Gastroesophageal sphincter (tissue), 4 donors: Measurements from ENCODE around the gene GOLT1B. TPM values are rescaled to one million over a fixed set of nuclear protein-coding genes. Genes with fewer than 3 reads are reported as not detected.

Source experiments
- ATAC-seq: fragments of 150-250 bp; one replicate; pipeline ENCODE4 v1.9.1; 2016; ENCODE audit warnings: mild to moderate bottlenecking, moderate library complexity
- H3K27ac ChIP-seq, 4 donors: fragments of 200-600 bp; sonication (generic) in 3 of 4; 1 replicate in 3 of 4; 2 replicates in 1 of 4; pipeline ENCODE4 v1.5.1; 2016 to 2019
- H3K27me3 ChIP-seq: fragments of 200-600 bp; sonication (generic); one replicate; pipeline ENCODE4 v1.5.1; 2019
- H3K36me3 ChIP-seq, 2 donors: fragments of 200-600 bp; sonication (generic); one replicate each; pipeline ENCODE4 v1.5.1; 2019; ENCODE audit warnings: control low read depth in 1 of 2
- H3K4me1 ChIP-seq, 3 donors: fragments of 200-600 bp; sonication (generic); 1 replicate in 2 of 3; 2 replicates in 1 of 3; pipeline ENCODE4 v1.5.1; 2016 to 2019; ENCODE audit warnings: control low read depth in 2 of 3
- H3K4me3 ChIP-seq, 2 donors: fragments of 200-600 bp; sonication (generic); one replicate each; pipeline ENCODE4 v1.5.1; 2019; ENCODE audit warnings: mild to moderate bottlenecking in 1 of 2, moderate library complexity in 1 of 2
- H3K9me3 ChIP-seq, 3 donors: fragments of 200-600 bp; sonication (generic); one replicate each; pipeline ENCODE4 v1.5.1; 2017 to 2019; ENCODE audit warnings: control low read depth in 2 of 3
- EP300 ChIP-seq: sonication (generic); formaldehyde crosslinking; IDR thresholded peaks from one replicate; pipeline ENCODE4 v1.6.1; 2017; ENCODE audit warnings: antibody characterized with exemption, mild to moderate bottlenecking
- POLR2A ChIP-seq, 2 donors: fragments of 450-650 bp; IDR thresholded peaks; one replicate each; pipeline ENCODE4 v1.6.1; 2017; ENCODE audit warnings: antibody characterized with exemption in 2 of 2, mild to moderate bottlenecking in 2 of 2, moderate library complexity in 1 of 2
- POLR2AphosphoS5 ChIP-seq: sonication (generic); formaldehyde crosslinking; IDR thresholded peaks from one replicate; pipeline ENCODE4 v1.6.1; 2017; ENCODE audit warnings: antibody characterized with exemption
- WGBS, 2 donors: methylation state at CpG; one replicate each; pipeline ENCODE4 v1.1.5; 2018; ENCODE audit warnings: low coverage in 1 of 2; 5-methylcytosine and 5-hydroxymethylcytosine counted together
- total RNA-seq, 4 donors: library from RNA; depleted of rRNA; stranded (reverse); fragments of >200 nt; gene quantifications; one replicate each; pipeline ENCODE4 v1.1.0, GENCODE V29; 2016
- TF ChIP-seq, protein P1 (sequence below), 4 experiments: fragments of 200-600 bp in 2 of 4; fragments of 450-650 bp in 2 of 4; sonication (generic) in 1 of 4; IDR thresholded peaks; one replicate each; pipeline ENCODE4 v1.5.1; 2017 to 2019; ENCODE audit warnings: antibody characterized with exemption in 4 of 4, mild to moderate bottlenecking in 2 of 4, moderate library complexity in 2 of 4

The GOLT1B gene
- total RNA-seq, 4 donors from 2014 or later, result 16.9 to 24.4 (median 20.9) TPM

DNA sequence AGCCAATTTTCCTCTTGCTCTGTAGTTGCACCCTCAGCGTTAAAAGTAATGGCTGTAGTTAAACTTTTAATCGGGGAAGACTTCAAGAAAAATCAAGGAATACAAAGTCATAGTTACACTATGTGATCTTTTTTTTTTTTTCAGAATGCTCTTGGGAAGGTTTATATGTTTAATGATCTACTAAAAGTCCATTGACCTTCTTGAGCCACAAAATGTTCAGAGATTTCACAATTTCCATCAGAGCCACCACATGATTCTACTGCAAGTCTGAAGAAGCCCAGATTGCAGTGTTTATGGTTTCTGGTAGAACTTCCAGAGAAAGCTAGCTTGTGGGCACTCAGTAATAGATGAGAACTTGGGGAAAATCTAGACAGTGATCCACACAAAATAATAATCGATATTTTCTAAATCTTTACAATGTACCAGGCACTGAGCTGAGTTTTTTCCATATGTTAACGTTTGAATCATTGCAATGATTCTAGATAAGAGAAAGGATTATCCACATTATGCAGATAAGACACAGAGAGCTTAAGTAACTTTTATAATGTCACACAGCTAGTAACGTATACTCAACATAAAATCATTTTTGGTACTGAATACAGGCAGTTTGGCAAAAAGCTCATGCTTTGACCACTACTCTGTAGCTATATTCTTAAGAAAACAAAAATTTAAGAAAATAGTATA, 64.8 kb downstream of the GOLT1B start:
- Histone ChIP-seq H3K4me3 (no peak overlapping the region), H3K27ac (no peak overlapping the region), H3K36me3 (no peaks in the 10 kb centered on the region), H3K27me3 (no peaks in the 10 kb centered on the region), H3K4me1 (no peaks in the 10 kb centered on the region), H3K9me3 (no peaks in the 10 kb centered on the region)
- TF ChIP-seq POLR2A (IDR thresholded peaks at IDR 0.05), result no peak
- TF ChIP-seq EP300, result no peak
- TF ChIP-seq, protein P1, sequence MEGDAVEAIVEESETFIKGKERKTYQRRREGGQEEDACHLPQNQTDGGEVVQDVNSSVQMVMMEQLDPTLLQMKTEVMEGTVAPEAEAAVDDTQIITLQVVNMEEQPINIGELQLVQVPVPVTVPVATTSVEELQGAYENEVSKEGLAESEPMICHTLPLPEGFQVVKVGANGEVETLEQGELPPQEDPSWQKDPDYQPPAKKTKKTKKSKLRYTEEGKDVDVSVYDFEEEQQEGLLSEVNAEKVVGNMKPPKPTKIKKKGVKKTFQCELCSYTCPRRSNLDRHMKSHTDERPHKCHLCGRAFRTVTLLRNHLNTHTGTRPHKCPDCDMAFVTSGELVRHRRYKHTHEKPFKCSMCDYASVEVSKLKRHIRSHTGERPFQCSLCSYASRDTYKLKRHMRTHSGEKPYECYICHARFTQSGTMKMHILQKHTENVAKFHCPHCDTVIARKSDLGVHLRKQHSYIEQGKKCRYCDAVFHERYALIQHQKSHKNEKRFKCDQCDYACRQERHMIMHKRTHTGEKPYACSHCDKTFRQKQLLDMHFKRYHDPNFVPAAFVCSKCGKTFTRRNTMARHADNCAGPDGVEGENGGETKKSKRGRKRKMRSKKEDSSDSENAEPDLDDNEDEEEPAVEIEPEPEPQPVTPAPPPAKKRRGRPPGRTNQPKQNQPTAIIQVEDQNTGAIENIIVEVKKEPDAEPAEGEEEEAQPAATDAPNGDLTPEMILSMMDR (IDR thresholded peaks at IDR 0.05), result no peak
- TF ChIP-seq POLR2AphosphoS5, result no peak
- ATAC-seq, result no peak
- 76 to 92% methylated on average over 5 of the region's 5 CpGs for WGBS, 2 donors

DNA sequence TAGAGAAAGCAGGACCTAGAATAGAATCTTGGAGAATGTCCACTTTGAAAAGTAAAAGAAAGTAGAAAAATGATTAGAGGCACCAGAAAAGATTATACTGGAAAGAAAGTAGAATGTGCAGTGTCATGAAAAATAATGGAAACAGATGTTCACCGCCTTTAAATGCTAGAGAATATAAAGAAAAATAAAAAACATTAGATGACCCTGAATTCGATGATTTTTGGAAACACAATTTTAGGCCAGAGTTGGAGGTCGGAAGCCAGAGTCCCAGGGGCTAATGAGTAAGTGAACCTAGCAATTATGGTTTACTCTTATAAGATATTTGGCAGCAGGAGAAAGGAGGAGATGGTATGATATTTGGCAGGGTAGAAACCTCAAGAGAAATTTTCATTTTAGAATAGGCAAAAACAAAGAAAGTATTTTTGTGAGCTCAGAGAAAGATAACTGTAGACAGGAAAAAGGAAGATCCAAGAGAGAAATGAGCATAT, 65.4 kb downstream of the GOLT1B start:
- Histone ChIP-seq H3K9me3 (no peaks in the 10 kb centered on the region), H3K27me3 (no peaks in the 10 kb centered on the region), H3K36me3 (no peaks in the 10 kb centered on the region), H3K4me3 (no peak overlapping the region), H3K4me1 (no peaks in the 10 kb centered on the region), H3K27ac (no peak overlapping the region)
- TF ChIP-seq POLR2AphosphoS5, result no peak
- TF ChIP-seq, protein P1 (IDR thresholded peaks at IDR 0.05), result no peak
- TF ChIP-seq EP300, result no peak
- no peak for TF ChIP-seq POLR2A (IDR thresholded peaks at IDR 0.05)
- no peak for ATAC-seq
- 81% methylated on average over 3 of the region's 3 CpGs; no CpG with 5 or more reads in 1 of the 2 donors for WGBS, 2 donors

Other genes starting within 250 kb of the GOLT1B start
- gene SLCO1A2, start 166.9 kb upstream of the GOLT1B start, total RNA-seq, result under 1 TPM in 1 of 4 donors, not detected in 3; 0.04 TPM
- not detected for gene IAPP, start 128.9 kb upstream of the GOLT1B start, total RNA-seq
- 10 to 100 TPM; 17.9 to 22.1 (median 20.1) TPM for gene PYROXD1, start 64.1 kb upstream of the GOLT1B start, total RNA-seq
- gene RECQL, start 154 bp upstream of the GOLT1B start, total RNA-seq, result 10 to 100 TPM; 44.6 to 75.0 (median 58.2) TPM
- gene SPX, start 24.5 kb downstream of the GOLT1B start, total RNA-seq, result 1 to 10 TPM in 1 of 4 donors, under 1 TPM in 3; 0.15 to 1.2 (median 0.67) TPM
- not detected for gene GYS2, start 103.1 kb downstream of the GOLT1B start, total RNA-seq
- 100 to 1,000 TPM; 384 to 506 (median 452) TPM for gene LDHB, start 156.1 kb downstream of the GOLT1B start, total RNA-seq